Stimulated activated CD8-positive, alpha-beta memory T cell treated with anti-CD3 and anti-CD28 coated beads, Interleukin-12 subunit alpha, Interleukin-12 subunit beta, amount 100 ng/mL, for 24 hours (primary cell): ENCODE data around the gene SPAG9.
"Not testable (repeated sequence)": the region's sequence is repeated elsewhere in the genome, so short reads cannot be mapped to it uniquely, and the experiment has no call there.

ENCODE experiments used
- DNase-seq: peaks from one replicate; pipeline ENCODE4 v3.0.0-alpha.2; 2020; ENCODE audit errors: extremely low read depth

The SPAG9 gene

GRCh38 chr17:51088287-51088686, 32.4 kb downstream of the SPAG9 start:
- DNase-seq: no peak

- no peak for DNase-seq
Measured at GRCh38 chr17:51087072-51087757, 33.5 kb downstream of the SPAG9 start.

- no peak for DNase-seq
Measured at GRCh38 chr17:51085150-51085805, 35.4 kb downstream of the SPAG9 start.

- no peak for DNase-seq
Measured at GRCh38 chr17:51083981-51084380, 36.7 kb downstream of the SPAG9 start.

- not testable (repeated sequence) for DNase-seq
Measured at GRCh38 chr17:51083364-51083763, 37.3 kb downstream of the SPAG9 start.

GRCh38 chr17:51079049-51079448, 41.6 kb downstream of the SPAG9 start:
- no peak for DNase-seq

- no peak for DNase-seq
Measured at GRCh38 chr17:51078009-51078592, 42.6 kb downstream of the SPAG9 start.

GRCh38 chr17:51076821-51077220, 43.8 kb downstream of the SPAG9 start:
- DNase-seq: no peak

GRCh38 chr17:51071556-51071955, 49.1 kb downstream of the SPAG9 start:
- DNase-seq: no peak

GRCh38 chr17:51065466-51065865, 55.2 kb downstream of the SPAG9 start:
- no peak for DNase-seq

- no peak for DNase-seq
Measured at GRCh38 chr17:51064061-51064735, 56.5 kb downstream of the SPAG9 start.

- DNase-seq: no peak
Measured at GRCh38 chr17:51060396-51060795, 60.3 kb downstream of the SPAG9 start.

- no peak for DNase-seq
Measured at GRCh38 chr17:51059781-51060180, 60.9 kb downstream of the SPAG9 start.

GRCh38 chr17:51057534-51057933, 63.1 kb downstream of the SPAG9 start:
- no peak for DNase-seq

GRCh38 chr17:51056813-51057510, 63.7 kb downstream of the SPAG9 start:
- no peak for DNase-seq

- no peak for DNase-seq
Measured at GRCh38 chr17:51054748-51055147, 65.9 kb downstream of the SPAG9 start.

GRCh38 chr17:51052235-51052634, 68.4 kb downstream of the SPAG9 start:
- DNase-seq: no peak

GRCh38 chr17:51050291-51051033, 70.2 kb downstream of the SPAG9 start:
- no peak for DNase-seq

GRCh38 chr17:51046514-51047384, 73.9 kb downstream of the SPAG9 start:
- no peak for DNase-seq

GRCh38 chr17:51046046-51046445, 74.6 kb downstream of the SPAG9 start:
- DNase-seq: no peak
